K562 (cell line): ENCODE measurements around the gene STRN3. TPM values are rescaled to one million over a fixed set of nuclear protein-coding genes. Genes with fewer than 3 reads are reported as not detected.

Experiments used
- ATAC-seq: fragments of 200-7000 bp; cut with Tn5 transposase; 3 replicates; pipeline ENCODE4 v1.9.1; 2020; ENCODE audit warnings: moderate library complexity
- BruUV-seq: library from RNA; stranded (reverse); fragments of 400-500 nt; replicated peaks from 2 replicates; lab custom pipeline; 2021; lab: Mats Ljungman, UMichigan
- CTCF ChIA-PET: fragments of 300-600 bp; formaldehyde crosslinking; extraction: SDS; loops from one replicate; lab custom pipeline; 2021; ENCODE audit warnings: low intra/inter-chr PET ratio; lab: Yijun Ruan, JAX
- POLR2A ChIA-PET: fragments of 300-600, 350-650 bp; sonication (Branson Sonifier 250); formaldehyde crosslinking; extraction: SDS; loops from one replicate; lab custom pipeline; 2021; ENCODE audit warnings: antibody characterized with exemption, inconsistent platforms; lab: Yijun Ruan, JAX
- DNase-seq, 4 experiments: peaks; one replicate each; pipeline versions ENCODE4 v3.0.0 to v3.0.0-alpha.2; 2011 to 2018; ENCODE audit warnings: low spot score in 3 of 4, mixed read lengths in 3 of 4; ENCODE audit errors: extremely low read depth in 1 of 4
- FAIRE-seq: peaks from 2 replicates; lab custom pipeline; 2011; peaks lifted over from hg19 to GRCh38; lab: Jason Lieb, UNC
- H2AFZ ChIP-seq: 2 replicates; pipeline ENCODE4 v1.6.0; 2011; ENCODE audit warnings: low read depth, low read length, control low read depth, inconsistent platforms
- H3K27ac ChIP-seq: fragments of 200-600 bp; 3 replicates; pipeline ENCODE4 v1.8.0; 2011; ENCODE audit warnings: low read depth, mild to moderate bottlenecking, control low read depth, inconsistent platforms, low read length, moderate library complexity, mixed read lengths; ENCODE audit errors: extremely low read depth
- H3K27me3 ChIP-seq, 2 experiments: fragments of 300-600 bp in 1 of 2; 2 replicates in 1 of 2; 3 replicates in 1 of 2; pipeline versions ENCODE4 v1.6.0 to v1.8.0; 2011; ENCODE audit warnings: inconsistent platforms in 2 of 2, low read length in 2 of 2, mild to moderate bottlenecking in 1 of 2, mixed read lengths in 1 of 2, moderate library complexity in 1 of 2; ENCODE audit not compliant: control insufficient read depth in 2 of 2, insufficient read depth in 2 of 2
- H3K36me3 ChIP-seq: fragments of 300-600 bp; 3 replicates; pipeline ENCODE4 v1.8.0; 2011; ENCODE audit warnings: mild to moderate bottlenecking, low read length, inconsistent platforms; ENCODE audit not compliant: control insufficient read depth, insufficient read depth
- H3K4me1 ChIP-seq, 2 experiments: fragments of 200-600 bp in 1 of 2; replicated peaks in 1 of 2; 2 replicates in 1 of 2; 3 replicates in 1 of 2; pipeline versions ENCODE4 v1.5.1 to v1.8.0; 2011; ENCODE audit warnings: inconsistent platforms in 2 of 2, low read length in 2 of 2, mild to moderate bottlenecking in 1 of 2, mixed read lengths in 1 of 2, moderate library complexity in 1 of 2; ENCODE audit not compliant: control insufficient read depth in 2 of 2, insufficient read depth in 2 of 2
- H3K4me2 ChIP-seq: 2 replicates; pipeline ENCODE4 v1.6.1; 2011; ENCODE audit warnings: low read length, control low read depth, inconsistent platforms, mixed read lengths; ENCODE audit not compliant: insufficient read depth
- H3K4me3 ChIP-seq: fragments of 200-600 bp; sonication (generic), shearing (Covaris generic); 2 replicates; pipeline ENCODE4 v1.5.1; 2016; ENCODE audit warnings: control low read depth, inconsistent platforms
- H3K79me2 ChIP-seq: fragments of 200-600 bp; 3 replicates; pipeline ENCODE4 v1.8.0; 2011; ENCODE audit warnings: low read length, inconsistent platforms; ENCODE audit not compliant: control insufficient read depth, insufficient read depth
- H3K9ac ChIP-seq, 2 experiments: 2 replicates each; pipeline versions ENCODE4 v1.6.0 to v1.6.1; 2011; ENCODE audit warnings: low read depth in 2 of 2, low read length in 2 of 2, control low read depth in 1 of 2, inconsistent platforms in 1 of 2, mild to moderate bottlenecking in 1 of 2, mixed read lengths in 1 of 2; ENCODE audit not compliant: insufficient read depth in 1 of 2
- H3K9me1 ChIP-seq: one replicate; pipeline ENCODE4 v1.6.0; 2011; ENCODE audit warnings: inconsistent platforms, mild to moderate bottlenecking, low read length, moderate library complexity; ENCODE audit not compliant: control insufficient read depth, insufficient read depth
- H3K9me3 ChIP-seq: replicated peaks from 2 replicates; pipeline ENCODE4 v1.5.1; 2011; ENCODE audit warnings: low read depth, low read length, inconsistent platforms; ENCODE audit not compliant: control insufficient read depth, insufficient read depth
- H4K20me1 ChIP-seq: replicated peaks from 2 replicates; pipeline ENCODE4 v1.6.1; 2011; ENCODE audit warnings: low read length, inconsistent platforms, mixed read lengths; ENCODE audit not compliant: control insufficient read depth, insufficient read depth
- MYBL2 ChIP-seq, 2 experiments: fragments of 450-650 bp in 1 of 2; sonication (generic) in 1 of 2; formaldehyde crosslinking in 1 of 2; IDR thresholded peaks; 2 replicates each; pipeline versions ENCODE4 v1.6.1 to v1.8.1; 2017 to 2022; ENCODE audit warnings: borderline replicate concordance in 1 of 2, inconsistent platforms in 1 of 2, low read depth in 1 of 2, mild to moderate bottlenecking in 1 of 2, missing genetic modification reagents in 1 of 2, moderate library complexity in 1 of 2
- PCBP2 ChIP-seq: fragments of 200-400 bp; formaldehyde crosslinking; IDR thresholded peaks from 2 replicates; pipeline ENCODE4 v1.6.1; 2018; ENCODE audit warnings: low read length, low read depth, mild to moderate bottlenecking, moderate library complexity; ENCODE audit not compliant: poor library complexity, severe bottlenecking
- SREBF1 ChIP-seq: fragments of 150-350 bp; IDR thresholded peaks from 2 replicates; pipeline ENCODE4 v1.6.1; 2014; ENCODE audit warnings: antibody characterized with exemption, low read depth, low read length, borderline replicate concordance
- TRIM25 ChIP-seq: fragments of 450-650 bp; IDR thresholded peaks from 2 replicates; pipeline ENCODE4 v1.7.0; 2016; ENCODE audit warnings: borderline replicate concordance
- ZNF280B ChIP-seq: fragments of 250-450 bp; sonication (Bioruptor Pico); IDR thresholded peaks from 2 replicates; pipeline ENCODE4 v1.5.1; 2021; ENCODE audit warnings: mild to moderate bottlenecking
- ZNF696 ChIP-seq: fragments of 250-450 bp; sonication (Bioruptor Pico); conservative IDR thresholded peaks from 2 replicates; pipeline ENCODE4 v1.4.0; 2020; ENCODE audit warnings: mild to moderate bottlenecking, moderate library complexity
- ZNF699 ChIP-seq: fragments of 250-450 bp; sonication (Bioruptor Pico); IDR thresholded peaks from 2 replicates; pipeline ENCODE4 v1.8.0; 2021; ENCODE audit warnings: mild to moderate bottlenecking, moderate library complexity; ENCODE audit not compliant: insufficient replicate concordance
- WGBS: fragments of 100-300 bp; shearing (Covaris generic); methylation state at CpG from one replicate; pipeline ENCODE4 v1.1.6; 2016; ENCODE audit warnings: low coverage, mixed read lengths; ENCODE audit not compliant: insufficient coverage; ENCODE audit errors: missing lambda C conversion rate; 5-methylcytosine and 5-hydroxymethylcytosine counted together
- in situ Hi-C: fragments of 300-500 bp; cut with MboI; formaldehyde crosslinking; loops from 4 replicates; pipeline ENCODE4 v1.15.0; 2018; ENCODE audit warnings: inconsistent platforms, mixed read lengths
- intact Hi-C: fragments of 100-400 bp; cut with micrococcal nuclease; formaldehyde crosslinking; loops from 2 replicates; pipeline ENCODE4 v1.14.2; 2022
- polyA plus RNA-seq, 8 experiments: library from polyadenylated mRNA; depleted of rRNA in 4 of 8; stranded (reverse) in 5 of 8; unstranded in 3 of 8; fragments of >200 nt; fragmentation: Nextera tagmentation in 2 of 8; fragmentation: Illumina TruSeq in 1 of 8; extraction: Ambion mirVana in 2 of 8; extraction: Trizol in 1 of 8; gene quantifications; 2 replicates each; pipeline versions ENCODE4 v1.2.1 to v1.2.3, GENCODE V29; 2011 to 2014; ENCODE audit warnings: inconsistent platforms in 1 of 8, missing spikeins in 1 of 8
- total RNA-seq, 7 experiments: library from RNA; depleted of rRNA in 6 of 7; stranded (reverse); fragments of >200 nt in 6 of 7; fragmentation: Illumina TruSeq in 2 of 7; extraction: Trizol in 2 of 7; gene quantifications; 2 replicates each; pipeline versions ENCODE4 v1.2.1 to v1.2.3, GENCODE V29; 2011 to 2021; ENCODE audit warnings: low replicate concordance in 1 of 7

STRN3 gene
- total and polyA plus RNA-seq, 9 of the 15 experiments (the other 6 are each of a cell fraction or from before 2014, with no cell fraction given) = 5.9 to 29.1 (median 16.0) TPM

GRCh38 chr14:30921788-30922187 lies 104.4 kb downstream of the STRN3 start:
- FAIRE-seq = no peak
- peaks cover 30% of the 10 kb centered on the region; the same call in 1 of the 3 replicates for H3K36me3 ChIP-seq
- H4K20me1 ChIP-seq = no peaks in the 10 kb centered on the region
- no peaks in the 10 kb centered on the region for H3K4me1 ChIP-seq
- POLR2A ChIA-PET = no interaction called here
- H3K27me3 ChIP-seq = no peaks in the 10 kb centered on the region
- intact Hi-C loops (no loop called here), in situ Hi-C loops (no loop called here)
- H3K79me2 ChIP-seq = peaks cover 15% of the 10 kb centered on the region; the same call in 2 of the 3 replicates
- H3K4me2 ChIP-seq = no peak overlapping the region
- DNase-seq = no peak
- no peaks in the 10 kb centered on the region for H3K9me3 ChIP-seq
- H3K9me1 ChIP-seq = no peaks in the 10 kb centered on the region
- CTCF ChIA-PET = no interaction called here
- H2AFZ ChIP-seq = no peak overlapping the region
- H3K4me3 ChIP-seq = no peak overlapping the region
- no peak overlapping the region for H3K9ac ChIP-seq
- ATAC-seq = peak; percentile 58
- 93% methylated on average over 2 of the region's 2 CpGs for WGBS
- BruUV-seq = no TSS peak
- no peak for TF ChIP-seq ZNF280B
- no peak for TF ChIP-seq SREBF1
- no peak for TF ChIP-seq MYBL2 (IDR thresholded peaks at IDR 0.05; ENCODE audit: low read depth)
- no peak for TF ChIP-seq MYBL2 (CRISPR knock-in tag; IDR thresholded peaks at IDR 0.05; ENCODE audit: borderline replicate concordance)
- TF ChIP-seq ZNF696 (CRISPR knock-in tag) = no peak
- TF ChIP-seq ZNF699 = no peak
- TF ChIP-seq TRIM25 = no peak
- TF ChIP-seq PCBP2 = no peak
- H3K27ac ChIP-seq = no peak overlapping the region
